GM18907 (cell line): ENCODE data around the gene KDM2A.
A peak's percentile ranks its signal among the peaks of the same experiment; 100 is the strongest.
"Not testable (repeated sequence)": the region's sequence is repeated elsewhere in the genome, so short reads cannot be mapped to it uniquely, and the experiment has no call there.

Source experiments
- ATAC-seq: cut with Tn5 transposase; IDR thresholded peaks from one replicate; pipeline ENCODE4 v1.9.1; 2021; ENCODE audit warnings: mild to moderate bottlenecking, moderate library complexity; ENCODE audit not compliant: unreplicated experiment

KDM2A gene

DNA sequence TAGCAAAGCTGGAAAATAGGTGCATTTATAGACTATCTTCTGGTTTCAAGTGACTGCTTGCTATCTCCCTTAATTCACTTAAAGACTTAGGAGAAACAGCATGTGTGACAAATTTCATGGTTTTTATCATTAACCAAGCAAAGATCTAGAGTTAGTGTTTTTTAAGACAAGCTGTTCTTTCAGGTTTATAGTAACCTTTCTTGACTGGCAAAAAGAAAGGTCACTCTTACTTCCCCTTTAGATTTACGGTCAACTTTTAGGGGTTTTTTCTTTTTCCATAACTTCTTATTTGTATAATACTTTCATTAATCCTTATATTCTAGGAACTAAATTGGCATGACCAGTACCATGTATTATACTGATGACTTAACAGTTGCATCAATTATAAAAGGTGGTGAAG, 46.6 kb downstream of the KDM2A start:
- no peak for ATAC-seq

DNA sequence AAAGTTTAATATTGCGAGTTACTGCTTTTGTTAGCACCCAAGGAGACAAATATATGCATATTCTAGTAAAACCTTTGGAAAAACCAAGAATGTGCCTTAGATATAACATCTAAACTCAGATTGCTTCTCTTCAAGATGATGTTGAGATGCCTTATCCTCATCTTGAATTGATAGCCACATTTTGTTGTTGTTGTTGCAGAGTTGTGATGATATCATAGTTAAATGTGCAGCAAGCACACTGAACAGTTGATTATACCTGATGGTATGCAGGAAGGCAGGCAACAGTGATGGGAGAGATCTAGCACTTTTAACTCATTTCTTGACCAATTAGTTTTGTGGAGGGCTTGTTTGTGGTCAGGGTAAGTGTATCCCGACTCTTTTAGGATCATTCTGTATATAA, 48.0 kb downstream of the KDM2A start:
- no peak for ATAC-seq

DNA sequence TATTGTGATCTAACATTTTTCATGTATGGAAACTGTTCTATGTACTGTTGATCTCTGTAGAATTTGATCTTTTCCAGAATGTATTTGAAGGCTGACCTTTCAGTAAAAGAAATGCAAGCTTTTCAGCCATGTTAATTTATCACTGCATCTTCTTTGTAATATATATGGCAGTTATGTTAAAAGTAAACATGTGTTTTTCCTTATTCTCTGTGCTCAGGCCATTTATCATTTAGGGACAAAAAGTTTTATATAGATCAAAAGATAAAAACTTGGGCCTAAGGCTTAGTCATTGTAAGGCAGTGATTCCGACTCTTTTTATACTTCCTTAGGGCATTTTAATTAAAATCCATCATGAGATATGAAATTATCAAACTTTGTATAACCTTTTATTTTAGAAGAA, 48.7 kb downstream of the KDM2A start:
- ATAC-seq: no peak

DNA sequence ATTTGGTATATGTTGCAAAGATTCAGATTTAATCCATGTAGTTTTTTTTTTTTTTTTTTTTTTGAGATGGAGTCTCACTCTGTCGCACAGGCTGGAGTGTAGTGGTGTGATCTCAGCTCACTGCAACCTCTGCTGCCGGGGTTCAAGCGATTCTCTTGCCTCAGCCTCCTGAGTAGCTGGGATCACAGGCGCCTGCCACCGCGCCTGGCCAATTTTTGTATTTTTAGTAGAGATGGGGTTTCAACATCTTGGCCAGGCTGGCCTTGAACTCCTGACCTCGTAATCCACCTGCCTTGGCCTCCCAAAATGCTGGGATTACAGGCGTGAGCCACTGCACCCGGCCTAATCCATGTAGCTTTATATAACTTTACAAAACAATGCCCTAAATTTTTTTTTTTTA, 49.8 kb downstream of the KDM2A start:
- not testable (repeated sequence) for ATAC-seq

DNA sequence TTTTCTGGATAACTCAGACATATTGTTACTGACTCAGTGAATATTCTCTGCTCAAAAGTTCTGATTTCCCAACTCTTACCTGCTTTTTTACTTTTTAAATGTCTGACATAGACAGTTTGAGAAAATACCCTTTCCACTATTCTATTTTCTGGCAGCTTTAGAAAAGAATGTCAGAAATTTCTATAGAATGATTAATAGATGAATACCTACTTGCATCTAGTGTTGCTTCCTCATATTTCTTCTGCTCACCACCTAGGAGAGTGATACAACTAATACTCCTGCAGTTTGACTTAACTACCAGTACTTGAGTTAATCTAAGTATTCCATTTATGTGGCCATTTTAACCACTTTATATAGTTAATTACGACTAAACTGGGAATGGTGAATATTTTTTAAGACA, 55.2 kb downstream of the KDM2A start:
- no peak for ATAC-seq

GRCh38 chr11:67177399-67178281, 58.6 kb downstream of the KDM2A start:
- ATAC-seq: no peak

DNA sequence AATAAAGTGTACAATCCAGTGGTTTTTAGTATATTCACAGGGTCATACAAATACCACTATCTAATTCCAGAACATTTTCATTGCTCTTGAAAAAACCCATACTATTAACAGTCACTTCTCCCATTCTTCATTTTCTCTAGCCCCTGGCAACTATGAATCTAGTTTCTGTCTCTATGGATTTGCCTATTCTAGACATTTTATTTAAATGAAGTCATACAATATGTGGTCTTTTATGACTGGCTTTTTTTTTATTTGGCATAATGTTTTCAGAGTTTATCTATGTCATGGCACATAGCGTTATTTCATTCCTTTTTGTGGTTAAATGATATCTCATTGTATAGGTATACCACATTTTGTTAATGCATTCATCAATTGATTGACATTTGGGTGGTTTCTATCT, 59.4 kb downstream of the KDM2A start:
- ATAC-seq: no peak

- no peak for ATAC-seq
These were observed 59.8 kb downstream of the KDM2A start for GRCh38 chr11:67178878-67179277.

DNA sequence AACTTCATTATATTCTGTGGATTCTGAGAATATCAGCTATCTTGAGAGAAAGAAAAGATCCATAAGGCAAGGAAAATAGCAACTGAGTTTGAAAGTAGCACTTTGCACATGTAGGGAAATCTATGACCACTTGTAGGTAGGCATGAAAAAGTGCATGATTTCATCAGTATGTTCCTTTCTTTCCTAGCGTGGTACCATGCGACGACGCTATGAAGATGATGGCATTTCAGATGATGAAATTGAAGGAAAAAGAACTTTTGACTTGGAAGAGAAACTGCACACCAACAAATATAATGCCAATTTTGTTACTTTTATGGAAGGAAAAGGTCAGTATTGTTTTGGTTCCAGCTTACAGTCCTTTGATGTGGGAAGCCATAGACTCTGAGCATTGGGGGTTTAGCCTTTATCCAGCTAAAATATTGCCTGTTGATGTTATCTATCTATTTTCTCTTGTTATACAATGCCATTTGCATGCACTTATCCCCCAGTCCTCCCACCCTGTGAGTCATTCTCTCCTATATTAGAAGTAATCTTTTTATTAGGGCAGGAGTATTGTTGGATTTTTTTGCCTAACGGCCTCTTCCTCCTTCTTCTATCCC, 60.9 kb downstream of the KDM2A start:
- no peak for ATAC-seq

GRCh38 chr11:67194096-67194495, 75.0 kb downstream of the KDM2A start:
- no peak for ATAC-seq

- no peak for ATAC-seq
These were observed 77.0 kb downstream of the KDM2A start for GRCh38 chr11:67195971-67196456.

- no peak for ATAC-seq
These were observed 78.5 kb downstream of the KDM2A start for GRCh38 chr11:67197606-67198005.

DNA sequence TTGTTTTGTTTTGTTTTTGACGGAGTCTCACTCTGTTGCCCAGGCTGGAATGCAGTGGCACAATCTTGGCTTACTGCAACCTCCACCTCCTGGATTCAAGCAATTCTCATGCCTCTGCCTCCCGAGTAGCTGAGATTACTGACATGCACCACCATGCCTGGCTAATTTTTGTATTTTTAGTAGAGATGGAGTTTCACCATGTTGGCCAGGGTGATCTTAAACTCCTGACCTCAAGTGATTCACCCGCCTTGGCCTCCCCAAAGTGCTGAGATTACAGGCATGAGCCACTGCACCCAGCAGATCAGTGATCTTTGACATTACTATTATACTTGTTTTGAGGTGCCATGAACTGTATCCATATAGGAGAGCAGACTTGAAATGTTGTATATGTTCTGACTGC, 79.7 kb downstream of the KDM2A start:
- not testable (repeated sequence) for ATAC-seq

GRCh38 chr11:67199751-67200150, 80.7 kb downstream of the KDM2A start:
- ATAC-seq: no peak

GRCh38 chr11:67202028-67202427, 83.0 kb downstream of the KDM2A start:
- ATAC-seq: no peak

DNA sequence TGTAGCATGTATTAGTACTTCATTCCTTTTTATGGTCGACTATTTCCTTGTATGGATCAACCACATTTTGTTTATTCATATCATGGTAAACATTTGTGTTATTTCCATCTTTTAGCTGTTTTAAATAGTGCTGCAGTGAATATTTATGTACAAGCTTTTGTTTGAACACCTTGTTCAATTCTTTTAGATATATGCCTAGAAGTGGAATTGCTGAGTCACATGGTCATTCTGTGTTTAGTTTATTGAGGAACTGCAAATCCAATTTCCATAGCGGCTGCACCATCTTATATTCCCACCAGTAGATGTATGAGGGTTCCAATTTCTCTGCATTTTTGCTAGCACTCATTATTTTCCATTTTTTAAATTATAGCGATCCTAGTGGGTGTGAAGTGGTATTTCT, 85.8 kb downstream of the KDM2A start:
- ATAC-seq: no peak

DNA sequence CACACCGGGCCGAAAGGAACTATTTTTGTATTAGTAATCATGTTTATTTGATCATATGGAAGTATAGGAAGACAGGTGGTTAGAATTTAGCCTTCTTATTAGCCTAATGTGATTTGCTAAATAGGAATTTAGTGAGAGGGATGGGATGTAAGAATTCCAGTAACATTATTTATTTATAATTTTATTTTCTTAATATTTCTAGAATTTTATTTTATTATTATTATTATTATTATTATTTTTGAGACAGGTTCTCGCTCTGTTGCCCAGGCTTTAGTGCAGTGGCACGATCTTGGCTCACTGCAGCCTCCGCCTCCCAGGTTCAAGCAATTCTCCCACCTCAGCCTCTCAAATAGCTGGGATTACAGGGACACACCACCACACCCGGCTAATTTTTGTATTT, 90.2 kb downstream of the KDM2A start:
- ATAC-seq: not testable (repeated sequence)

GRCh38 chr11:67211656-67212436, 92.8 kb downstream of the KDM2A start:
- no peak for ATAC-seq

DNA sequence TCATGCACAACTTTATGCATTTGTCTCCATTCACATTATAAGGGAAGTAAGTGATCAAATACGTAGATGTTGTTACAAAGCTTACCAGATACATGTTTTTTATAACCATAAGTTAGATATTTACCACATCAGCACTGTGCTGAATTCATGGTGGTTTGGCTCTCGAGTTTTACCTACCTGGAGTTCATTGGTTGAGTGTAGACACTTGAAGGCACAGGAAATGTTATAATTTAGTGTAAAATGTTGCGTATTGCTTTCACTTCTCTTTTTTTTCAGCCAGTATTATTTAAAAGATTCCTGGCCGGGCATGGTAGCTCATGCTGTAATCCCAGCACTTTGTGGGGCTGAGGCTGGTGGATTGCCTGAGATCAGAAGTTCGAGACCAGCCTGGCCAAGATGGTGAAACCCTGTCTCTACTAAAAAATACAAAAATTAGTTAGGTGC, 94.1 kb downstream of the KDM2A start:
- ATAC-seq: peak; percentile 76

DNA sequence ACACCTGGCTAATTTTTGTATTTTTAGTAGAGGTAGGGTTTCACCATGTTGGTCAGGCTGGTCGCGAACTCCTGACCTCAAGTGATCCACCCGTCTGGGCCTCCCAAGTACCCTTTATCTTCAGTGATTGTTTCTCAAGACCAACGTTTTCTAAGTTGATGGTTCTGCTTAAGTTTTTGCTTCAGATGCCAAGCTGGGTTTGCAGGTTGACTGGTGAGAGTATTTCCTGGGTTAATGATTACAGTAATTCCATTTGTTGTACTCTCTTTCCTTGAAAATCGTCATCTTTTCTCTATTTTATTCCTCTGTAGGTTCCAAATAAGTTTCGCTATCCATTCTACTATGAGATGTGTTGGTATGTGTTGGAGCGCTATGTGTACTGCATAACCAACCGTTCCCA, 108.7 kb downstream of the KDM2A start:
- ATAC-seq: no peak

DNA sequence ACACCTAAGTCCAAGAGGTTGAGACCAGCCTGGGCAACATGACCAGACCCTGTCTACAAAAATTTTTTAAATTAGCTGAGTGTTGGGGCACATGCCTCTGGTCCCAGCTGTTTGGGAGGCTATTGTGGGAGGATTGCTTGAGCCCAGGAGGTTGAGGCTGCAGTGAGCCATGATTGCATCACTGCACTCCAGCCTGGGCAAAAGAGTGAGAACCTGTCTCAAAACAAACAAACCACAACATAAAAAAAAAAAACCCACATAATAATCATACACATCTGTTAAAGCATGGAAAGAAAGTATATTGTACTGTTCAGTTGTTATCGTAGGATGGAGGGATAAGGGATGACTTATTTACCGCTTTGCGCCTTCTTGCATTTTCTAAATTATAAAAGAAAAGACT, 111.3 kb downstream of the KDM2A start:
- no peak for ATAC-seq

DNA sequence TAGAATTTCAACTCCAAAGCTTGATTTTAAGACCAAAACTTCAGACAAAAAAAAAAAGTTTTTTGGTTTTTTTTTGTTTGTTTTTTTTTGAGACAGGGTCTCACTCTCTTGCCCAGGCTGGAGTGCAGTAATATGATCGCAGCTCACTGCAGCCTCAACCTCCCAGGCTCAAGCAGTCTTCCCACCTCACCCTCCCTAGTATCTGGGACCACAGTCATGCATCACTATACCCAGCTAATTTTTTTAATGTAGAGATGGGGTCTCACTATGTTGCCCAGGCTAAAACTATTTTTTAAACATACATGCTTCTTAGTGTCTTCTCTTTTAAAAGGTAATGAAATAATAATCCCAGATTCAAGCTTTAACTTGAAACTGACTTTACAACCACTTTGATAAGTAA, 111.8 kb downstream of the KDM2A start:
- ATAC-seq: no peak
